CD14-positive monocyte (primary cell): ENCODE data around the gene SPINT2. TPM values are rescaled to one million over a fixed set of nuclear protein-coding genes. Genes with fewer than 3 reads are reported as not detected.

Experiments
- DNase-seq, 3 donors: peaks; one replicate each; pipeline ENCODE4 v3.0.0-alpha.2; 2011 to 2022
- H2AFZ ChIP-seq: 2 replicates; pipeline ENCODE4 v1.6.0; 2012; ENCODE audit warnings: mild to moderate bottlenecking, low read depth, low read length, inconsistent platforms; ENCODE audit not compliant: insufficient read depth, poor library complexity, severe bottlenecking
- H3K27ac ChIP-seq, 2 donors: 1 replicate in 1 of 2; 2 replicates in 1 of 2; pipeline ENCODE4 v1.5.1; 2012 to 2013; ENCODE audit warnings: low read length in 2 of 2, control low read depth in 1 of 2, inconsistent platforms in 1 of 2, low read depth in 1 of 2, mild to moderate bottlenecking in 1 of 2
- H3K27me3 ChIP-seq, 2 donors: one replicate each; pipeline versions ENCODE4 v1.6.0 to v1.6.1; 2011 to 2013; ENCODE audit warnings: low read length in 2 of 2; ENCODE audit not compliant: control insufficient read depth in 2 of 2, insufficient read depth in 2 of 2
- H3K36me3 ChIP-seq, 2 donors: replicated peaks in 1 of 2; 1 replicate in 1 of 2; 2 replicates in 1 of 2; pipeline versions ENCODE4 v1.5.1 to v1.6.1; 2012 to 2013; ENCODE audit warnings: low read length in 2 of 2, control low read depth in 1 of 2, inconsistent platforms in 1 of 2, mild to moderate bottlenecking in 1 of 2; ENCODE audit not compliant: insufficient read depth in 2 of 2, control insufficient read depth in 1 of 2
- H3K4me1 ChIP-seq, 2 donors: 1 replicate in 1 of 2; 2 replicates in 1 of 2; pipeline versions ENCODE4 v1.5.1 to v1.6.1; 2012 to 2013; ENCODE audit warnings: low read length in 2 of 2, control low read depth in 1 of 2, inconsistent platforms in 1 of 2, mild to moderate bottlenecking in 1 of 2, moderate library complexity in 1 of 2; ENCODE audit not compliant: insufficient read depth in 2 of 2, control insufficient read depth in 1 of 2
- H3K4me2 ChIP-seq: replicated peaks from 2 replicates; pipeline ENCODE3; 2012; ENCODE audit warnings: low read length, moderate library complexity, mild to moderate bottlenecking; ENCODE audit not compliant: poor library complexity, severe bottlenecking; ENCODE audit errors: extremely low read depth
- H3K4me3 ChIP-seq, 3 experiments: fragments of 200-600 bp in 1 of 3; sonication (generic) in 1 of 3; replicated peaks in 1 of 3; 1 replicate in 2 of 3; 2 replicates in 1 of 3; pipeline ENCODE4 v1.5.1; 2011 to 2013; ENCODE audit warnings: low read length in 3 of 3, mild to moderate bottlenecking in 3 of 3, control low read depth in 2 of 3, low read depth in 2 of 3, inconsistent platforms in 1 of 3, moderate library complexity in 1 of 3
- H3K79me2 ChIP-seq: 2 replicates; pipeline ENCODE4 v1.6.0; 2012; ENCODE audit warnings: mild to moderate bottlenecking, control low read depth, inconsistent platforms, low read length, moderate library complexity; ENCODE audit not compliant: insufficient read depth
- H3K9ac ChIP-seq: 2 replicates; pipeline ENCODE4 v1.6.0; 2017; ENCODE audit warnings: low read length, mild to moderate bottlenecking; ENCODE audit not compliant: insufficient read depth, poor library complexity, severe bottlenecking
- H3K9me3 ChIP-seq, 2 donors: replicated peaks in 1 of 2; 1 replicate in 1 of 2; 2 replicates in 1 of 2; pipeline versions ENCODE4 v1.5.1 to v1.6.1; 2012 to 2013; ENCODE audit warnings: low read length in 2 of 2, control low read depth in 1 of 2; ENCODE audit not compliant: control insufficient read depth in 1 of 2, insufficient read depth in 1 of 2
- H4K20me1 ChIP-seq: 2 replicates; pipeline ENCODE4 v1.6.0; 2012; ENCODE audit warnings: mild to moderate bottlenecking, low read length, control low read depth, moderate library complexity; ENCODE audit not compliant: insufficient read depth
- H3K27ac Mint-ChIP-seq, 7 donors: one replicate each; pipeline ENCODE4 v1.8.0; 2020; ENCODE audit warnings: mild to moderate bottlenecking in 7 of 7, mixed read lengths in 7 of 7, moderate library complexity in 6 of 7, inconsistent platforms in 2 of 7
- H3K27me3 Mint-ChIP-seq, 3 donors: one replicate each; pipeline ENCODE4 v1.8.0; 2021 to 2022; ENCODE audit warnings: low read depth in 3 of 3, mild to moderate bottlenecking in 3 of 3, mixed read lengths in 3 of 3, moderate library complexity in 3 of 3, inconsistent platforms in 1 of 3
- H3K36me3 Mint-ChIP-seq, 2 donors: one replicate each; pipeline ENCODE4 v1.8.0; 2020; ENCODE audit warnings: mixed read lengths in 2 of 2, inconsistent platforms in 1 of 2, mild to moderate bottlenecking in 1 of 2
- H3K4me1 Mint-ChIP-seq: one replicate; pipeline ENCODE4 v1.8.0; 2020; ENCODE audit warnings: mild to moderate bottlenecking, mixed read lengths
- H3K4me3 Mint-ChIP-seq, 2 donors: one replicate each; pipeline ENCODE4 v1.8.0; 2020; ENCODE audit warnings: mild to moderate bottlenecking in 2 of 2, mixed read lengths in 2 of 2, moderate library complexity in 1 of 2
- H3K9me3 Mint-ChIP-seq, 7 donors: one replicate each; pipeline ENCODE4 v1.8.0; 2020 to 2022; ENCODE audit warnings: mixed read lengths in 7 of 7, mild to moderate bottlenecking in 6 of 7, moderate library complexity in 6 of 7, inconsistent platforms in 2 of 7
- WGBS: methylation state at CpG from one replicate; pipeline ENCODE4 v1.1.5; 2013; ENCODE audit warnings: missing lambda C conversion rate; ENCODE audit not compliant: insufficient coverage; 5-methylcytosine and 5-hydroxymethylcytosine counted together
- intact Hi-C, 2 donors: fragments of 100-400 bp; cut with micrococcal nuclease; formaldehyde crosslinking; loops; one replicate each; pipeline versions ENCODE4 v1.15.0 to v1.15.1; 2023
- polyA plus RNA-seq, 3 donors: library from polyadenylated mRNA; depleted of rRNA in 1 of 3; unstranded in 2 of 3; stranded (reverse) in 1 of 3; fragments of 300-500 nt in 2 of 3; fragments of >200 nt in 1 of 3; fragmentation: Illumina TruSeq in 2 of 3; gene quantifications; 1 replicate in 2 of 3; 2 replicates in 1 of 3; pipeline ENCODE4 v1.2.3, GENCODE V29; 2012 to 2021
- TF ChIP-seq, protein P1 (sequence below): fragments of 200-600 bp; IDR thresholded peaks from one replicate; pipeline ENCODE4 v1.8.0; 2022; ENCODE audit warnings: antibody characterized with exemption, mild to moderate bottlenecking

Gene SPINT2
- polyA plus RNA-seq, 3 donors, result 42.9 to 139 (median 114) TPM

DNA sequence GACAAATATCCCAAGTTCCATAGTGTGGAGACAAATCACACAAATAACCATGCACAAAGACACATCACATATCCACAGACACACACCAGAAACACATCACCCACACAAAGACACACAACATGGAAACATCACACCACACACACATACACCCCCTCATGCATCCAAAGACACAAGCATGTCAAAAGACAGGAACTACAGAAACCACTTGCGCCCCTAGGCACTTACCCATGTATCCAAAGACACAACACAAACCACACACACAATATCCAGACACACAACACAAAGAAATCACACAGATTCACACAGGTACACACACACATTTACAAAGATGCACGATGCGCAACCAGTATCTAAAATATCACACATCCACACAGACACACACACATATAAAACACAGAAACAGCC, 41.3 kb upstream of the SPINT2 start:
- H2AFZ ChIP-seq, result no peak overlapping the region
- no peak overlapping the region for H3K4me2 ChIP-seq
- peaks cover 70 to 79% (median 78%) of the 10 kb centered on the region in 3 donors for H3K27me3 Mint-ChIP-seq
- H3K4me1 Mint-ChIP-seq, result peaks cover 9% of the 10 kb centered on the region
- peaks cover 0 to 22% (median 6%) of the 10 kb centered on the region in 7 donors for H3K9me3 Mint-ChIP-seq
- no peaks in the 10 kb centered on the region for H4K20me1 ChIP-seq
- no peak overlapping the region for H3K27ac Mint-ChIP-seq
- peaks cover 0 to 14% of the 10 kb centered on the region in 2 donors for H3K36me3 Mint-ChIP-seq
- H3K27me3 ChIP-seq, result peaks cover 37 to 72% of the 10 kb centered on the region in 2 donors
- DNase-seq, result no peak
- peaks cover 3 to 10% of the 10 kb centered on the region in 2 donors for H3K4me1 ChIP-seq
- peaks cover 0 to 21% of the 10 kb centered on the region in 2 donors for H3K9me3 ChIP-seq
- H3K36me3 ChIP-seq, result no peaks in the 10 kb centered on the region
- intact Hi-C loops, result no loop called here
- 90% methylated on average over 3 of the region's 3 CpGs for WGBS
- H3K4me3 ChIP-seq, result no peak overlapping the region
- no peak overlapping the region for H3K9ac ChIP-seq
- no peaks in the 10 kb centered on the region for H3K79me2 ChIP-seq
- peak overlapping the region in 1 of 2 donors; percentile 81 for H3K4me3 Mint-ChIP-seq
- TF ChIP-seq, protein P1, sequence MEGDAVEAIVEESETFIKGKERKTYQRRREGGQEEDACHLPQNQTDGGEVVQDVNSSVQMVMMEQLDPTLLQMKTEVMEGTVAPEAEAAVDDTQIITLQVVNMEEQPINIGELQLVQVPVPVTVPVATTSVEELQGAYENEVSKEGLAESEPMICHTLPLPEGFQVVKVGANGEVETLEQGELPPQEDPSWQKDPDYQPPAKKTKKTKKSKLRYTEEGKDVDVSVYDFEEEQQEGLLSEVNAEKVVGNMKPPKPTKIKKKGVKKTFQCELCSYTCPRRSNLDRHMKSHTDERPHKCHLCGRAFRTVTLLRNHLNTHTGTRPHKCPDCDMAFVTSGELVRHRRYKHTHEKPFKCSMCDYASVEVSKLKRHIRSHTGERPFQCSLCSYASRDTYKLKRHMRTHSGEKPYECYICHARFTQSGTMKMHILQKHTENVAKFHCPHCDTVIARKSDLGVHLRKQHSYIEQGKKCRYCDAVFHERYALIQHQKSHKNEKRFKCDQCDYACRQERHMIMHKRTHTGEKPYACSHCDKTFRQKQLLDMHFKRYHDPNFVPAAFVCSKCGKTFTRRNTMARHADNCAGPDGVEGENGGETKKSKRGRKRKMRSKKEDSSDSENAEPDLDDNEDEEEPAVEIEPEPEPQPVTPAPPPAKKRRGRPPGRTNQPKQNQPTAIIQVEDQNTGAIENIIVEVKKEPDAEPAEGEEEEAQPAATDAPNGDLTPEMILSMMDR, result no peak
- H3K27ac ChIP-seq, result no peak overlapping the region

DNA sequence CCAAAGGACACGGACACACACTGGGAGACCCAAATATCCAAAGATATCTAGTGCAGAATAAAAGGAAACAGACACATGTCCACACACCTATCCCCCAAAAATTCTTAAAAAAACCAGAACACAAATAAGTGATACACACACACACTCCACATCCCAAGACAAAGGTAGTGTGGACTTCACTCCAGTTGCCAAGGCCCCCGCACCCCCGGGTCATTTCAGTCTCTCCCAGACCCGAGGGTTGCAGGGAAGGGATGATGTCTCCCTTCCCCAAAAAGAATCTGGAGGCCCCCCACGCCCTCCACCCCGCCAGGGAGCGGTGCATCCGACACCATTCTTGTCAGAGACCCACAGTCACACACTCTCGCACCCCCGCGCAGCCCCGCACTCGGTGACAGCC, 40.8 kb upstream of the SPINT2 start:
- peak overlapping the region; percentile 50 to 81 for H3K4me3 Mint-ChIP-seq
- Histone ChIP-seq H3K9me3 (peaks cover 0 to 21% of the 10 kb centered on the region in 2 donors), H3K79me2 (no peaks in the 10 kb centered on the region), H4K20me1 (no peaks in the 10 kb centered on the region), H3K9ac (peak overlapping the region; percentile 32), H3K27ac (no peak overlapping the region), H2AFZ (no peak overlapping the region), H3K4me2 (peak overlapping the region; percentile 69), H3K4me1 (peaks cover 3 to 11% of the 10 kb centered on the region in 2 donors), H3K36me3 (no peaks in the 10 kb centered on the region), H3K27me3 (peaks cover 39 to 77% of the 10 kb centered on the region in 2 donors), H3K4me3 (peak overlapping the region in 1 of 3 experiments; percentile 59)
- TF ChIP-seq, protein P1, result no peak
- H3K27me3 Mint-ChIP-seq, result peaks cover 68 to 81% (median 80%) of the 10 kb centered on the region in 3 donors
- H3K9me3 Mint-ChIP-seq, result peaks cover 0 to 22% (median 6%) of the 10 kb centered on the region in 7 donors
- peaks cover 0 to 14% of the 10 kb centered on the region in 2 donors for H3K36me3 Mint-ChIP-seq
- no peak for DNase-seq
- H3K4me1 Mint-ChIP-seq, result peaks cover 9% of the 10 kb centered on the region
- H3K27ac Mint-ChIP-seq, result no peak overlapping the region
- intact Hi-C loops, result no loop called here
- WGBS, result 7% methylated on average over 13 of the region's 13 CpGs
